ENCODE measurements around the gene DMP1.

DNA sequence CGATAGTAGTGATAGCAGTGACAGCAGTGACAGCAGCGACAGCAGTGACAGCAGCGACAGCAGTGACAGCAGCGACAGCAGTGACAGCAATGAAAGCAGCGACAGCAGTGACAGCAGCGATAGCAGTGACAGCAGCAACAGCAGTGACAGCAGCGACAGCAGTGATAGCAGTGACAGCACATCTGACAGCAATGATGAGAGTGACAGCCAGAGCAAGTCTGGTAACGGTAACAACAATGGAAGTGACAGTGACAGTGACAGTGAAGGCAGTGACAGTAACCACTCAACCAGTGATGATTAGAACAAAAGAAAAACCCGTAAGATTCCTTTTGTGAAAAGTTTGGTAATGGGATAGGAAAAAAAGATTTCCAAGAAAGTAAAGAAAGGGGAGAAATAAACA is 33.8 kb upstream of the DMP1 start:
- TF ChIP-seq POLR2A (IDR thresholded peaks at IDR 0.05) (no peak), POLR2AphosphoS5 (IDR thresholded peaks at IDR 0.05; ENCODE audit: insufficient read depth in 1 of 2, low read depth in 1 of 2) (no peak)
- TF ChIP-seq, protein P1, sequence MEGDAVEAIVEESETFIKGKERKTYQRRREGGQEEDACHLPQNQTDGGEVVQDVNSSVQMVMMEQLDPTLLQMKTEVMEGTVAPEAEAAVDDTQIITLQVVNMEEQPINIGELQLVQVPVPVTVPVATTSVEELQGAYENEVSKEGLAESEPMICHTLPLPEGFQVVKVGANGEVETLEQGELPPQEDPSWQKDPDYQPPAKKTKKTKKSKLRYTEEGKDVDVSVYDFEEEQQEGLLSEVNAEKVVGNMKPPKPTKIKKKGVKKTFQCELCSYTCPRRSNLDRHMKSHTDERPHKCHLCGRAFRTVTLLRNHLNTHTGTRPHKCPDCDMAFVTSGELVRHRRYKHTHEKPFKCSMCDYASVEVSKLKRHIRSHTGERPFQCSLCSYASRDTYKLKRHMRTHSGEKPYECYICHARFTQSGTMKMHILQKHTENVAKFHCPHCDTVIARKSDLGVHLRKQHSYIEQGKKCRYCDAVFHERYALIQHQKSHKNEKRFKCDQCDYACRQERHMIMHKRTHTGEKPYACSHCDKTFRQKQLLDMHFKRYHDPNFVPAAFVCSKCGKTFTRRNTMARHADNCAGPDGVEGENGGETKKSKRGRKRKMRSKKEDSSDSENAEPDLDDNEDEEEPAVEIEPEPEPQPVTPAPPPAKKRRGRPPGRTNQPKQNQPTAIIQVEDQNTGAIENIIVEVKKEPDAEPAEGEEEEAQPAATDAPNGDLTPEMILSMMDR (IDR thresholded peaks at IDR 0.05): no peak

All from vagina (tissue), 2 donors.